Measurements from ENCODE around the gene ACTR1A. TPM values are rescaled to one million over a fixed set of nuclear protein-coding genes. Genes with fewer than 3 reads are reported as not detected.

ACTR1A gene
- total RNA-seq, 2 donors from 2014 or later, result 91.6 to 114 TPM

DNA sequence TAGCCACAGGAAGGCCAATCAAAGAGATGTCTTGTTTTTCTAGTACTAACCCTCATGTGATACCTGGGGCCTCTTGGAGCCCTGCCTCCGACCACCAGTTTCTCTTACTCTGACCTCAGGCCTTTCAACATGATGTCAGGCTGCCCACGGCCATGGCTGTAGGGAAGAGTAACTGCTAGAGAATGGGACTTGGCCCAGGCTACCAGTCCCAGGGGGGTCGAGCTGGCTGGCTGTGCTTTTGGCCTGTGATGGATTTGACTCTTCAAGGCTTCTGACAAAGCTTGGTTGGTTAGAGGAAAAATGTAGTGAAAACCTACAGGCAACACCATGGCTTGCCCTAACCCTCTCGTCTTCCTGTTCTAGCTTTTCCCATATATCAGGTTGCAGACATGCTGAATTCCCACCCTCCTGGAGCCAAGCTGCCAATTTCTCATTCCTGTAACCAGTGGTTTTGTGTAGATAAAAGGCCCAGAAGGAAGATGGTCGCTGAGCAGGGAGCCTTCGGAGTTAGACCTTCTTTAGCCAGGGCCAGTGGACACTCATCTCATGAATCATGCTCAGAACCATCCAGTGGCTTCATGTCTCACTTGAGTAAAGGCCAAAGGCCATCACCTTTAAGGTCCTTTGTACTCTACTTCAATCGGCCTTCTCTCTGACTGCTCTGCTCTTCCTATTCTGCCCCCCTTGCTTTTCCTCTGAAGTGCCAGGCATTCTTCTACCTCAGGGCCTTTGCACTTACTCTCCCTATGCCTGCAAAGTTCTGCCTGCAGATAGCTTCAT, 20.9 kb upstream of the ACTR1A start:
- Histone ChIP-seq H3K4me3 (ENCODE audit: low read length) (no peak overlapping the region), H3K27ac (ENCODE audit: low read depth, low read length) (no peak overlapping the region), H3K4me1 (ENCODE audit: control insufficient read depth, insufficient read depth, low read length) (no peaks in the 10 kb centered on the region), H3K27me3 (ENCODE audit: control insufficient read depth, insufficient read depth, low read length, poor library complexity, severe bottlenecking) (no peaks in the 10 kb centered on the region), H3K9ac (ENCODE audit: extremely low read depth, low read length, poor library complexity, severe bottlenecking) (no peak overlapping the region), H3K36me3 (ENCODE audit: control insufficient read depth, insufficient read depth, low read length) (no peaks in the 10 kb centered on the region), H3K9me3 (ENCODE audit: control insufficient read depth, low read length) (no peaks in the 10 kb centered on the region)
- WGBS, 2 experiments (ENCODE audit: insufficient coverage in 1 of 2, insufficient read length in 1 of 2), result 89 to 95% methylated on average over 4 to 7 of the region's 7 CpGs
- peak overlapping the region; percentile 26 for H3K27ac Mint-ChIP-seq
- H3K27me3 Mint-ChIP-seq (ENCODE audit: insufficient read depth), result no peaks in the 10 kb centered on the region
- TF ChIP-seq, protein P1, sequence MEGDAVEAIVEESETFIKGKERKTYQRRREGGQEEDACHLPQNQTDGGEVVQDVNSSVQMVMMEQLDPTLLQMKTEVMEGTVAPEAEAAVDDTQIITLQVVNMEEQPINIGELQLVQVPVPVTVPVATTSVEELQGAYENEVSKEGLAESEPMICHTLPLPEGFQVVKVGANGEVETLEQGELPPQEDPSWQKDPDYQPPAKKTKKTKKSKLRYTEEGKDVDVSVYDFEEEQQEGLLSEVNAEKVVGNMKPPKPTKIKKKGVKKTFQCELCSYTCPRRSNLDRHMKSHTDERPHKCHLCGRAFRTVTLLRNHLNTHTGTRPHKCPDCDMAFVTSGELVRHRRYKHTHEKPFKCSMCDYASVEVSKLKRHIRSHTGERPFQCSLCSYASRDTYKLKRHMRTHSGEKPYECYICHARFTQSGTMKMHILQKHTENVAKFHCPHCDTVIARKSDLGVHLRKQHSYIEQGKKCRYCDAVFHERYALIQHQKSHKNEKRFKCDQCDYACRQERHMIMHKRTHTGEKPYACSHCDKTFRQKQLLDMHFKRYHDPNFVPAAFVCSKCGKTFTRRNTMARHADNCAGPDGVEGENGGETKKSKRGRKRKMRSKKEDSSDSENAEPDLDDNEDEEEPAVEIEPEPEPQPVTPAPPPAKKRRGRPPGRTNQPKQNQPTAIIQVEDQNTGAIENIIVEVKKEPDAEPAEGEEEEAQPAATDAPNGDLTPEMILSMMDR (conservative IDR thresholded peaks at IDR 0.05), result no peak
- no peak for DNase-seq
- H3K4me3 Mint-ChIP-seq, result no peak overlapping the region
- peaks cover 15% of the 10 kb centered on the region for H3K36me3 Mint-ChIP-seq (ENCODE audit: low read depth)
- H3K9me3 Mint-ChIP-seq, result no peaks in the 10 kb centered on the region
- H3K4me1 Mint-ChIP-seq, result no peaks in the 10 kb centered on the region

- Mint-ChIP-seq H3K4me3 (no peak overlapping the region), H3K4me1 (no peaks in the 10 kb centered on the region), H3K27ac (no peak overlapping the region), H3K27me3 (ENCODE audit: insufficient read depth) (no peaks in the 10 kb centered on the region), H3K9me3 (no peaks in the 10 kb centered on the region), H3K36me3 (ENCODE audit: low read depth) (peaks cover 15% of the 10 kb centered on the region)
- 94 to 100% methylated on average over 1 of the region's 1 CpG for WGBS, 2 experiments (ENCODE audit: insufficient coverage in 1 of 2, insufficient read length in 1 of 2)
- Histone ChIP-seq H3K4me1 (ENCODE audit: control insufficient read depth, insufficient read depth, low read length) (no peaks in the 10 kb centered on the region), H3K9ac (ENCODE audit: extremely low read depth, low read length, poor library complexity, severe bottlenecking) (no peak overlapping the region), H3K4me3 (ENCODE audit: low read length) (no peak overlapping the region), H3K36me3 (ENCODE audit: control insufficient read depth, insufficient read depth, low read length) (peaks cover 4% of the 10 kb centered on the region), H3K9me3 (ENCODE audit: control insufficient read depth, low read length) (no peaks in the 10 kb centered on the region), H3K27ac (ENCODE audit: low read depth, low read length) (no peak overlapping the region), H3K27me3 (ENCODE audit: control insufficient read depth, insufficient read depth, low read length, poor library complexity, severe bottlenecking) (no peaks in the 10 kb centered on the region)
- TF ChIP-seq, protein P1 (conservative IDR thresholded peaks at IDR 0.05), result no peak
- DNase-seq, result no peak
Measured at GRCh38 chr10:102522874-102523249, 20.4 kb upstream of the ACTR1A start.

GRCh38 chr10:102519246-102519825, 16.8 kb upstream of the ACTR1A start:
- no peak for DNase-seq
- Histone ChIP-seq H3K27me3 (ENCODE audit: control insufficient read depth, insufficient read depth, low read length, poor library complexity, severe bottlenecking) (no peaks in the 10 kb centered on the region), H3K4me1 (ENCODE audit: control insufficient read depth, insufficient read depth, low read length) (no peaks in the 10 kb centered on the region), H3K9me3 (ENCODE audit: control insufficient read depth, low read length) (no peaks in the 10 kb centered on the region), H3K9ac (ENCODE audit: extremely low read depth, low read length, poor library complexity, severe bottlenecking) (no peak overlapping the region), H3K36me3 (ENCODE audit: control insufficient read depth, insufficient read depth, low read length) (peaks cover 18% of the 10 kb centered on the region), H3K4me3 (ENCODE audit: low read length) (no peak overlapping the region), H3K27ac (ENCODE audit: low read depth, low read length) (no peak overlapping the region)
- TF ChIP-seq, protein P1 (conservative IDR thresholded peaks at IDR 0.05), result no peak
- no peak overlapping the region for H3K27ac Mint-ChIP-seq
- 95 to 98% methylated on average over 12 of the region's 12 CpGs for WGBS, 2 experiments (ENCODE audit: insufficient coverage in 1 of 2, insufficient read length in 1 of 2)
- no peaks in the 10 kb centered on the region for H3K9me3 Mint-ChIP-seq
- no peak overlapping the region for H3K4me3 Mint-ChIP-seq
- no peaks in the 10 kb centered on the region for H3K27me3 Mint-ChIP-seq (ENCODE audit: insufficient read depth)
- H3K36me3 Mint-ChIP-seq (ENCODE audit: low read depth), result peaks cover 25% of the 10 kb centered on the region
- no peaks in the 10 kb centered on the region for H3K4me1 Mint-ChIP-seq

Data from endodermal cell (in vitro differentiated cells).